Endothelial cell (in vitro differentiated cells): ENCODE data around the gene GSE1. TPM values are rescaled to one million over a fixed set of nuclear protein-coding genes. Genes with fewer than 3 reads are reported as not detected.
A peak's percentile ranks its signal among the peaks of the same experiment; 100 is the strongest.

Source experiments
- DNase-seq: peaks from one replicate; pipeline ENCODE4 v3.0.0; 2021; ENCODE audit warnings: low spot score
- H3K27ac Mint-ChIP-seq: one replicate; pipeline ENCODE4 v1.8.0; 2021; ENCODE audit warnings: mixed read lengths, inconsistent platforms; ENCODE audit not compliant: unreplicated experiment
- H3K27me3 Mint-ChIP-seq: one replicate; pipeline ENCODE4 v1.8.0; 2021; ENCODE audit warnings: mild to moderate bottlenecking, moderate library complexity, mixed read lengths, inconsistent platforms; ENCODE audit not compliant: unreplicated experiment
- H3K36me3 Mint-ChIP-seq: one replicate; pipeline ENCODE4 v1.8.0; 2021; ENCODE audit warnings: mild to moderate bottlenecking, low read depth, mixed read lengths, inconsistent platforms; ENCODE audit not compliant: unreplicated experiment
- H3K4me1 Mint-ChIP-seq: one replicate; pipeline ENCODE4 v1.8.0; 2021; ENCODE audit warnings: mild to moderate bottlenecking, mixed read lengths, inconsistent platforms; ENCODE audit not compliant: unreplicated experiment
- H3K4me3 Mint-ChIP-seq: one replicate; pipeline ENCODE4 v1.8.0; 2021; ENCODE audit warnings: mild to moderate bottlenecking, mixed read lengths, inconsistent platforms; ENCODE audit not compliant: unreplicated experiment
- H3K9me3 Mint-ChIP-seq: one replicate; pipeline ENCODE4 v1.8.0; 2021; ENCODE audit warnings: mixed read lengths, inconsistent platforms; ENCODE audit not compliant: unreplicated experiment
- total RNA-seq: library from RNA; stranded (reverse); fragmentation: NEBNext Ultra II Directional; extraction: Animal tissue kit (Norgen Biotek cat#: 25700); gene quantifications from one replicate; pipeline ENCODE4 v1.2.1, GENCODE V29; 2021; ENCODE audit not compliant: unreplicated experiment
- TF ChIP-seq, protein P1 (sequence below): fragments of 200-600 bp; sonication (generic); IDR thresholded peaks from one replicate; pipeline ENCODE4 v1.5.0; 2021; ENCODE audit warnings: antibody characterized with exemption; ENCODE audit not compliant: unreplicated experiment

Gene GSE1
- total RNA-seq, 1 donor from 2014 or later: 23.9 TPM

DNA sequence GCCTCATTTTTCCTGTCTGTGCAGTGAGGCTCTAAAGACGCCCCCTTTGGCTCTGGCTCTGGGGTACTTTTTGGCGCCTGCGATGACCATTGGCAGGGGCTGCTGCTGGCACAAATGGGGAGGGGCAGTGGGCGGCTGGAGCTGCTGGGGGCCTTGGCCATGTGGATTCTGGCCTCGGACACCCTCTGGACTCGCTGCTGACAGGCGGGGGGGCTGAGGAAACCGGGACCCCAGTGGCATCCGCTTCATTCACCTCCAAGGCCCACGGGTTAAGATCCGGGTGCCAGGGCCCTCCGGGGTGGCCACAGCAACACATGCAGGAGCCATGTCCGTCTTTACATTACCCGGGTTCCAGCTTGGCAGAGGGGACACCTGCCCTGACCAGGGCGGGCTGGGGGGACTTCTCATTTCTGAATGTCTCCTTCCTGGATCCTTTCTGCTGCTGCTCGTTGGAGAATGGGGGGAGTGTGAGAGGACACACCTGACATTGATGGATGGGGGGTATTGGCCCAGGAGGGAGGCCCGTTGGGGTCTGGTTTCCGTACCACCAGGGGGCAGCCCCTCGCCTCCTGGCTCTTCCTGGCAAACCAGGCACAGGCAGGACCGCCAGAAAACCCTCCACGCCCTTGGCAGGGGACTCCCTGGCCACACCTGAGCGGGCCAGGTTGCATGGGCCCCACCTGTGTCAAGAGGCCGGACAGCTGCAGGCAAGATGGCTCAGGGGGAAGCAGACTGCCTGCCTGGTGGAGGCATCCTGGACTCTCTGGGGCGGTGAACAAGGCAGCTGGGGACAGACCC, 21.8 kb downstream of the GSE1 start:
- H3K4me1 Mint-ChIP-seq: no peaks in the 10 kb centered on the region

DNA sequence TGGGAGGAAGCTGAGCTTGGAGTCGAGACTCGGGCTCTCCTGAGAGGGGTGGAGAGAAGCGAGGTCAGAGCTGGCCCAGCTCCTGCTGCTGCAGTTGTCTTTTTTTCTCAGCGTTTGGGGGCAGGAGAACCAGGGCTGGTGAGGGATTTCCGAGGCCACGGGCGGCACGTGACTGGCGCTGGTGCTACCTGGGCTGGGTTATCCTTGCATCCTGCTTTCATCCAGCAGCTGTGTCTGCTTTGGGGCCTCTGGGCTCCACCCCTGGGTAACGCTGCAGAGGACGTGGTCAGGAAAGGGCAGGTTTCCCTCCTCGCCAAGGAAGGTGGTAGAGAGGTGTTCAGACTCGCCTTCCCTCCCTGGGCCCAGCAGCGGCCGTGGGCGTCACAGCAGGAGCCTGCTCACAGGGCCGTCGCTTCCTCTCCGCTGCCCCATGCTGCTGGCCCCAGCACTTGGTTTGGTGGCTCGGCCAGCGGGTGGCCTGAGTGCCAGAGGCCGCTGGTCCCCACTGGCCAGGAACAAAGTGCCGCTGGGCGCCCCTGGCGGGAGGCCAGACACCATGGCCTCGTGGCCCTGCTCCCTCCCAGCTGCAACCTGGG, 22.5 kb downstream of the GSE1 start:
- no peak overlapping the region for H3K27ac Mint-ChIP-seq
- no peak overlapping the region for H3K4me3 Mint-ChIP-seq
- H3K4me1 Mint-ChIP-seq: no peaks in the 10 kb centered on the region
- no peak for DNase-seq
- peaks cover 1% of the 10 kb centered on the region for H3K27me3 Mint-ChIP-seq
- TF ChIP-seq, protein P1, sequence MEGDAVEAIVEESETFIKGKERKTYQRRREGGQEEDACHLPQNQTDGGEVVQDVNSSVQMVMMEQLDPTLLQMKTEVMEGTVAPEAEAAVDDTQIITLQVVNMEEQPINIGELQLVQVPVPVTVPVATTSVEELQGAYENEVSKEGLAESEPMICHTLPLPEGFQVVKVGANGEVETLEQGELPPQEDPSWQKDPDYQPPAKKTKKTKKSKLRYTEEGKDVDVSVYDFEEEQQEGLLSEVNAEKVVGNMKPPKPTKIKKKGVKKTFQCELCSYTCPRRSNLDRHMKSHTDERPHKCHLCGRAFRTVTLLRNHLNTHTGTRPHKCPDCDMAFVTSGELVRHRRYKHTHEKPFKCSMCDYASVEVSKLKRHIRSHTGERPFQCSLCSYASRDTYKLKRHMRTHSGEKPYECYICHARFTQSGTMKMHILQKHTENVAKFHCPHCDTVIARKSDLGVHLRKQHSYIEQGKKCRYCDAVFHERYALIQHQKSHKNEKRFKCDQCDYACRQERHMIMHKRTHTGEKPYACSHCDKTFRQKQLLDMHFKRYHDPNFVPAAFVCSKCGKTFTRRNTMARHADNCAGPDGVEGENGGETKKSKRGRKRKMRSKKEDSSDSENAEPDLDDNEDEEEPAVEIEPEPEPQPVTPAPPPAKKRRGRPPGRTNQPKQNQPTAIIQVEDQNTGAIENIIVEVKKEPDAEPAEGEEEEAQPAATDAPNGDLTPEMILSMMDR: no peak
- H3K9me3 Mint-ChIP-seq: no peaks in the 10 kb centered on the region
- no peaks in the 10 kb centered on the region for H3K36me3 Mint-ChIP-seq

More for the DNA sequence above, 21.8 kb downstream of the GSE1 start:
- Mint-ChIP-seq H3K9me3 (no peaks in the 10 kb centered on the region), H3K4me3 (no peak overlapping the region), H3K27ac (no peak overlapping the region), H3K27me3 (peaks cover 1% of the 10 kb centered on the region), H3K36me3 (peaks cover under 1% of the 10 kb centered on the region)
- TF ChIP-seq, protein P1: peak; percentile 11
- DNase-seq: peak; percentile 38

DNA sequence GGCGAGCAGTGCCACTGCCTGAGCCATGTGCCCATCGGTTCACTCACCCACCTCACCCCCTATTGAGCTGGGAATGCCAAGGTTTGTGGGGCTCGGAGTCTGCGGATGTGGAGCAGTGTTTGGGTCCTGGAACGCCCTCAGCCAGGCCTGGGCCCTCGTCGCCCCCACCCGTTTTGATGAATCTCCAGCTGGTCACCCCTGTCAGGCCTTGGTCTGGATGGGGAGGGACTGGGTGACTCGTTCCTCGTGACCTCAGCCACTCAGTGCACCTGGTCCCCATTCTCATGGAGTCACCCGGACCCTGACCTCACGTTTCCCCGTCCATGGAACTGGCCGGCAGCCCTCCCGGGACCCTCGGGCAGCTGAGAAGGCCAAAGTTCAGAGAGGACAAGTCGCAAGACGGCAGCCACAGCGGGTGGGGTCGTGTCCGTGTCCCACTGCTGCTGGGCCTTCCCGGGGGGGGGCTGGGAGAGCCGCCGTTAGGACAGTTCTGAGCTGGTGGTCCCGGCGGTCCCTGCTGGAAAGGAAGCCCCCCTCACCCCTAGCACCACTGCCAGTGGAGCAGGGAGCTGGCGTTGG, 23.2 kb downstream of the GSE1 start:
- Mint-ChIP-seq H3K36me3 (no peaks in the 10 kb centered on the region), H3K4me1 (no peaks in the 10 kb centered on the region), H3K4me3 (no peak overlapping the region), H3K9me3 (no peaks in the 10 kb centered on the region), H3K27ac (no peak overlapping the region), H3K27me3 (peaks cover 1% of the 10 kb centered on the region)
- TF ChIP-seq, protein P1: no peak
- DNase-seq: no peak

DNA sequence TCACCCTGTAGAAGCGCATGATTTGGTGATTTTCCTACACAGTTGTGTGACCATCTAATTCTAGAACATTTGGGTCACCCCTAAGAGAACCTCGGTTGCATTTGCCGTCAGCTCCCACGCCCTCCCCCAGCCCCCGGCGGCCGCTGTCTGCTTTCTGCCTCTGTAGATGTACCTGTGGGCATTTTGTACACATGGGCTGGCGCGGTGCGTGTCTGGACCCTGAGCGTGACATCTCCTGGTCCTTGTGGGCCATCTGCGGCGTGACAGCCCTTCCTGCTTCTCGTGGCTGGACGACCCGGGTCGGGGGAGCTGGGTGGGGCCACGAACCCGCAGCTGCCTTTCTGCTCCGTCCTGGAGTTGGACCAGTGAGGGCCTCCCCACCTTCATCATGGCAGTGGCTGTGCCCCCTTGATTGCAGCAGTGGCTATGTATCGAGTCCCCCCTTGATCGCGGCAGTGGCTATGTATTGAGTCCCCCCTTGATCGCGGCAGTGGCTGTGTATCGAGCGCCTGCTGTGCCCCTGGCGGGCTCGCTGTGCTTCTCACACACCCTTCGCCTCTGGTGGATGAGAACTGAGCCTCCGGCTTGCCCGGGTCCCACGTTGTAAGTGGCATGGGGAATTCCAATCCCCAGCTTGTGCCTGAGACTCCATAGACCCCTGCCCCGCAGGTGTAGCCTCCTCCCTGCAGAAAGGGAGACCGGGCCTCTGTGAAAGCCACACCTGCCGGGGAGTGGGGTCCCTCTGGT, 24.1 kb downstream of the GSE1 start:
- no peak overlapping the region for H3K4me3 Mint-ChIP-seq
- peaks cover 1% of the 10 kb centered on the region for H3K27me3 Mint-ChIP-seq
- no peak overlapping the region for H3K27ac Mint-ChIP-seq
- no peaks in the 10 kb centered on the region for H3K36me3 Mint-ChIP-seq
- no peaks in the 10 kb centered on the region for H3K4me1 Mint-ChIP-seq
- no peak for DNase-seq
- TF ChIP-seq, protein P1: no peak
- H3K9me3 Mint-ChIP-seq: no peaks in the 10 kb centered on the region
